Prostate gland (tissue), 2 donors: ENCODE results near the gene AP1S1. TPM values are rescaled to one million over a fixed set of nuclear protein-coding genes. Genes with fewer than 3 reads are reported as not detected.

Experiments used
- DNase-seq: peaks from one replicate; pipeline ENCODE4 v3.0.0-alpha.2; 2019; ENCODE audit warnings: low spot score
- H3K27ac ChIP-seq, 2 donors: fragments of 200-600 bp; sonication (generic); 2 replicates each; pipeline ENCODE4 v1.5.1; 2017 to 2019
- H3K27me3 ChIP-seq: fragments of 200-600 bp; sonication (generic); replicated peaks from 2 replicates; pipeline ENCODE4 v1.5.1; 2019; ENCODE audit not compliant: insufficient read depth
- H3K36me3 ChIP-seq, 2 donors: fragments of 200-600 bp; sonication (generic); 1 replicate in 1 of 2; 2 replicates in 1 of 2; pipeline versions ENCODE4 v1.5.1 to v1.8.1; 2017 to 2019
- H3K4me1 ChIP-seq: fragments of 200-600 bp; sonication (generic); replicated peaks from 2 replicates; pipeline ENCODE4 v1.5.1; 2019
- H3K4me3 ChIP-seq, 2 donors: fragments of 200-600 bp; sonication (generic); 2 replicates each; pipeline ENCODE4 v1.5.1; 2017 to 2019
- H3K9me3 ChIP-seq: fragments of 200-600 bp; sonication (generic); 2 replicates; pipeline ENCODE4 v1.5.1; 2017
- POLR2A ChIP-seq: fragments of 450-650 bp; IDR thresholded peaks from one replicate; pipeline ENCODE4 v1.6.1; 2016; ENCODE audit warnings: antibody characterized with exemption, mild to moderate bottlenecking
- POLR2AphosphoS5 ChIP-seq: sonication (generic); formaldehyde crosslinking; IDR thresholded peaks from one replicate; pipeline ENCODE4 v1.6.1; 2017; ENCODE audit warnings: antibody characterized with exemption
- WGBS: methylation state at CpG from one replicate; pipeline ENCODE4 v1.1.5; 2018; 5-methylcytosine and 5-hydroxymethylcytosine counted together
- intact Hi-C: fragments of 100-400 bp; cut with DNase I; formaldehyde crosslinking; loops from one replicate; pipeline ENCODE4 v1.14.2; 2022
- total RNA-seq, 2 donors: library from RNA; depleted of rRNA; stranded (reverse); fragments of >200 nt; gene quantifications; one replicate each; pipeline ENCODE4 v1.1.0, GENCODE V29; 2016
- TF ChIP-seq, protein P1 (sequence below), 4 experiments: fragments of 200-600 bp in 2 of 4; fragments of 450-650 bp in 2 of 4; sonication (generic) in 2 of 4; IDR thresholded peaks; 1 replicate in 3 of 4; 2 replicates in 1 of 4; pipeline ENCODE4 v1.5.1; 2016 to 2019; ENCODE audit warnings: antibody characterized with exemption in 4 of 4, mild to moderate bottlenecking in 2 of 4, moderate library complexity in 2 of 4

The AP1S1 gene
- total RNA-seq, 2 donors from 2014 or later: 47.2 to 90.0 TPM

DNA sequence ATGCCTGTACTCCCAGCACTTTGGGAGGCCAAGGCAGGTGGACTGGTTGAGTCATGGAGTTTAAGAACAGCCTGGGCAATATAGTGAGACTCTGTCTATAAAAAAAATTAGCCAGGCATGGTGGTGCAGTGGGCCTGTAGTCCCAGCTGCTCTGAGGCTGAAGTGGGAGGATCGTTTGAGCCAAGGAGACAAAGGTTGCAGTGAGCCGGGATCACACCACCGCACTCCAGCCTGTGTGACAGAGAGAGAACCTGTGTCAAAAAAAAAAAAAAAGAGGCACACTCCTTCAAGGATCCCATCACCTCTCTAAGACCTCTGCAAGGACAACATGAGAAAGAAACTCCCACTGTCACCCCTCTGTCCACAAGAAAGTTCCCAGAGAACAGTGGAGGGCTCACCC is 21.4 kb downstream of the AP1S1 start:
- 28% methylated on average over 3 of the region's 3 CpGs for WGBS
- Histone ChIP-seq H3K4me3 (no peak overlapping the region), H3K9me3 (no peaks in the 10 kb centered on the region), H3K27ac (no peak overlapping the region), H3K36me3 (no peaks in the 10 kb centered on the region), H3K4me1 (peaks cover 5% of the 10 kb centered on the region), H3K27me3 (peaks cover 48% of the 10 kb centered on the region)
- TF ChIP-seq POLR2A (no peak), POLR2AphosphoS5 (no peak)
- TF ChIP-seq, protein P1, sequence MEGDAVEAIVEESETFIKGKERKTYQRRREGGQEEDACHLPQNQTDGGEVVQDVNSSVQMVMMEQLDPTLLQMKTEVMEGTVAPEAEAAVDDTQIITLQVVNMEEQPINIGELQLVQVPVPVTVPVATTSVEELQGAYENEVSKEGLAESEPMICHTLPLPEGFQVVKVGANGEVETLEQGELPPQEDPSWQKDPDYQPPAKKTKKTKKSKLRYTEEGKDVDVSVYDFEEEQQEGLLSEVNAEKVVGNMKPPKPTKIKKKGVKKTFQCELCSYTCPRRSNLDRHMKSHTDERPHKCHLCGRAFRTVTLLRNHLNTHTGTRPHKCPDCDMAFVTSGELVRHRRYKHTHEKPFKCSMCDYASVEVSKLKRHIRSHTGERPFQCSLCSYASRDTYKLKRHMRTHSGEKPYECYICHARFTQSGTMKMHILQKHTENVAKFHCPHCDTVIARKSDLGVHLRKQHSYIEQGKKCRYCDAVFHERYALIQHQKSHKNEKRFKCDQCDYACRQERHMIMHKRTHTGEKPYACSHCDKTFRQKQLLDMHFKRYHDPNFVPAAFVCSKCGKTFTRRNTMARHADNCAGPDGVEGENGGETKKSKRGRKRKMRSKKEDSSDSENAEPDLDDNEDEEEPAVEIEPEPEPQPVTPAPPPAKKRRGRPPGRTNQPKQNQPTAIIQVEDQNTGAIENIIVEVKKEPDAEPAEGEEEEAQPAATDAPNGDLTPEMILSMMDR (IDR thresholded peaks at IDR 0.05): no peak
- intact Hi-C loops: no loop called here
- no peak for DNase-seq

DNA sequence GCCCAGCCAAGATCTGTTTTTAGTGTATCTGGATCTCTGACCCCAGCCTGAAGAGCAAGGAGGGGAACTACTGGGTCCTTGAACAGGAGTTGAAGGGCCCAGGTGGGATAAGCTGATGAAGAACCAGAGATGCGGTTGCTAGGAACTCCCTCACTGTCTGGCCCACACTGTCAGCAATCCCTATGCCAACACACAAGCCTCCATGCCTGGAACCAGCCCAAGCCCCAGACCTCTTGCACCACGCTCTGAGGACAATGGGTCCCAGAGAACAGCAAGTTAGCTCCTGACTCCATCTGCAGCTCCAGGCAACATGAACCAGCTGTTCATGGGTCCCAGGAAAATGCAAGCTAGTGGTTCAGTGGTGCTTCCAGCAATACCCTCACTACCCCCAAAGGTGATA is 23.4 kb downstream of the AP1S1 start:
- no peak for TF ChIP-seq POLR2A
- TF ChIP-seq, protein P1 (IDR thresholded peaks at IDR 0.05): no peak
- TF ChIP-seq POLR2AphosphoS5: no peak
- intact Hi-C loops: no loop called here
- Histone ChIP-seq H3K4me3 (no peak overlapping the region), H3K36me3 (no peaks in the 10 kb centered on the region), H3K27ac (no peak overlapping the region), H3K9me3 (no peaks in the 10 kb centered on the region), H3K27me3 (peaks cover 30% of the 10 kb centered on the region), H3K4me1 (no peaks in the 10 kb centered on the region)
- WGBS: 65% methylated on average over 2 of the region's 2 CpGs
- DNase-seq: no peak

DNA sequence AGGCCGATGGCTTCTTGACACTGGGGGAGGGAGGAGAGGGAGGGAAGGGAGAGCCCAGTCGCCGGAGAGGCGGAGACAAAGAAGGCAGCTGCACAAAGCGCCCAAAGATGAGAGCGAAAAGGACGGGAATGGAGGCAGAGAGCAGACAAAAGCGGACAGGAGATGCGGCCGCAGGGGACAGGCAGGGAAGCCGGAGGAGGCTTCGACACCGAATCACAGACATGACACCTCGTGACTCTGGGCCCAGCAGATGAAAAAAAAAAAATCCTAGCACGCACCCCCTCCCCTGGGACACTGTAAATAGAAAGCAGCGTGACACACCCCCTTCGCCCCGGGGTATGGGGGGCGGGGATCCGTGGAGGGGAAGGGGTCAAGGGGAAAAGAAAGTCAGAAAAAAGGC is 24.8 kb downstream of the AP1S1 start:
- WGBS: under 1% methylated on average over 19 of the region's 20 CpGs
- Histone ChIP-seq H3K4me1 (no peaks in the 10 kb centered on the region), H3K9me3 (no peaks in the 10 kb centered on the region), H3K36me3 (no peaks in the 10 kb centered on the region), H3K27me3 (peaks cover 22% of the 10 kb centered on the region), H3K27ac (no peak overlapping the region), H3K4me3 (no peak overlapping the region)
- intact Hi-C loops: no loop called here
- DNase-seq: no peak
- TF ChIP-seq POLR2AphosphoS5: no peak

DNA sequence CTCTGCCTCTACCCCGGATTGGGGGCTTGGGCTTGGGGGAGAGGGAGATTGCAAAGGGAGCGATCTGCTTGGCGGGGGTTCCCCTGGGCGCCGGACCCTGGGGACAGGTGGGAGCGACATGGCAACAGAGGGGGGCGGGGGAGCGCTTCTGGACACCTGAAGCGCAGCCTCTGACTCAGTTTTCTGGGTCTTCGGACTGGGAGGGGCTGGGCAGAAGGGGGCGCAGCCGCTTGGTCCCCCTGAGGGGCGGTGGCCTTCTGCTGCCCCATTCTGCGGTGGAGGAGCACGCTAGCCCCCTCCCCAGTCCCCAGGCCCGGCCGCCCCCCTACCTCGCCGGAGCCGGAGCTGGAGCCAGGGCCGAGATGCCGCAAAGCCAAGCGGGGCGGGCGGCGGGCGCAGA is 25.4 kb downstream of the AP1S1 start:
- TF ChIP-seq POLR2AphosphoS5 (no peak), POLR2A (no peak)
- TF ChIP-seq, protein P1 (IDR thresholded peaks at IDR 0.05): no peak
- peaks cover 16% of the 10 kb centered on the region for H3K27me3 ChIP-seq
- 2% methylated on average over 27 of the region's 27 CpGs for WGBS
- H3K9me3 ChIP-seq: no peaks in the 10 kb centered on the region
- intact Hi-C loops: no loop called here
- no peak overlapping the region for H3K27ac ChIP-seq
- H3K4me1 ChIP-seq: no peaks in the 10 kb centered on the region
- H3K36me3 ChIP-seq: no peaks in the 10 kb centered on the region
- DNase-seq: no peak
- no peak overlapping the region for H3K4me3 ChIP-seq

DNA sequence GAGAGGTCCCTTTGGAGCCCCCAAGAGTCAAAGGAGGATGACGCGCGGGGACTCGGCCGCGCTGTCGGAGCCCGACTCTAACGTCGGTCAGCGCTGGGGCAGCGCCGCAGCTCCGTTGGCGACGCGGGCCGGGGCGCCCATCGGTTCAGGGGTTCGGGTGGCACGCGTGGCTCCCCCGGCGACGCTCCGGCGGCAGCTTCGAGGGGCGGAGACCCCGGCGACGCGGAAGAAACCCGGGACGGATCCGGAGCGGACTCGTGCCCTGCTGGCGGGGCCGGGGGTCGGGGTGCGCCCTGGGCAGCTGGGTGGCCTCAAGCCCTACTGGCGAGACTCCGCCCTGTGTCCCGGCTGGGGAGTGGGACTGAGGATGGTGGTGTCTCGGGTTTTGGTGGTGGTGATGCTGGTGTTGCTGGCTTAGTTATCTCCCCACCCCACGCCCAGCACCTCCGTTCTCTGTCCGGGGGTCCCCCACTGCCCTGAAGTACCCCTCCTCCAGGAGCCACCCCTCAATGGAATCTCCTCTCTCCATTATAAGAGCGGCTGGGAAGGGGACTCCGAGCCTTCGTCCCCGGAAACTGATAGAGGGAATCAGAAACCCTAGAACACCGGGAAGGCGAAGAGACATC is 26.0 kb downstream of the AP1S1 start, which contains the start of gene NAT16:
TSS of gene NAT16 (minus strand) at position 164 of the 626 bp plus-strand sequence. CDS start 5,486 bp downstream, outside the sequence.
- Histone ChIP-seq H3K27me3 (peaks cover 16% of the 10 kb centered on the region), H3K36me3 (no peaks in the 10 kb centered on the region)
- intact Hi-C loops: no loop called here

More for the DNA sequence above, 26.0 kb downstream of the AP1S1 start, which contains the start of gene NAT16:
- no peaks in the 10 kb centered on the region for H3K9me3 ChIP-seq
- no peaks in the 10 kb centered on the region for H3K4me1 ChIP-seq
- DNase-seq: no peak
- WGBS: 4% methylated on average over 55 of the region's 56 CpGs
- no peak within 1 kb of the TSS for H3K4me3 ChIP-seq
- TF ChIP-seq, protein P1 (IDR thresholded peaks at IDR 0.05): no peak
- TF ChIP-seq POLR2AphosphoS5 (no peak), POLR2A (no peak)
- H3K27ac ChIP-seq: no peak within 1 kb of the TSS
